ENCODE measurements around the gene SOWAHB.
A peak's percentile ranks its signal among the peaks of the same experiment; 100 is the strongest.
"Not testable (repeated sequence)": the region's sequence is repeated elsewhere in the genome, so short reads cannot be mapped to it uniquely, and the experiment has no call there.

The SOWAHB gene

DNA sequence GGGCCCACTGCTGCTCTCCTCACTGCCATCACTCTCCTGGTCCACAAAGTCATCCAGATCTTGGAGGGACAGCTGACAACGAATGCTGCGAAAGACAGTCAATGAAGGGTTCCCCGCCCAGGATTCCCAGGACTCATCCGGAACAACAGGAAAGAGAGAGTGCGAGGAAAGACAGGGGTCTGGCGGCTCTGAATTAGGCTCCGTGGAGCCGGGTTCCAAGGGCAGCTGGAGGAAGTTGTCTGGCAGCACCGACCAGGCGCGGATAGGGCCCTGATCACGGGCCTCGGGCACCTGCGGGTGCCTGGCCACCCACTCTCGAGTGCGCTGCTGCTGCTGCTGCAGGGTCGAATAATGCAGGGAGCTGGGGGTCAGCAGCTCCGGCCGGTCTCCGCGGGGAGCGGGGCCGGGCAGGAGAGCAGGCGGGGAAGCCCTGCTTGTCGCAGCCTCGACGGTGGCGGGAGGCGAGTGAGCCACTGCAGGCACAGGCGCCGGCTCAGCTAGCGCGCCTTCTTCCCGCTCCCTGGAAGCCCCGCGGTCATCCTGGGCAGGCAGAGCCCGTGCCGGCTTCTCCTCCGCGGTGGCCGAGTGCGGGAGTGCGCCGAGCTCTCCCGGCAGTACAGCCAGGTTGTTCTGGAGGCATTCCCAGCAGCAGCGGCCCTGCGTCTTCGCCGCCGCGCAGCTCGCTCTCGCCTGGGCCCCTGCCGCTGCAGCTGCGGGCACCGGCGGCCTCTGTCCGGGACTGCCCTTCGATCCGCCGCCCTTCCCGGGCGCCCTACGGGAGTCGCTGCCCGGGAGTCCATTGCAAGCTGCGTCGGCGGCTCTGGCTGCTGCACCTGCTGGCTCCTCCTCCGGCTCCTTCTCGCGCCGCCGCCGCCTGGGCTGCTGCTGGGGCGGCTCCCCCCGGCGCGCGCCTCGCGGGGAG lies 1.1 kb downstream of the SOWAHB start:
- H3K4me3 ChIP-seq (ENCODE audit: low read depth, low read length): peak overlapping the region; percentile 42
- DNase-seq (ENCODE audit: low read depth): no peak

DNA sequence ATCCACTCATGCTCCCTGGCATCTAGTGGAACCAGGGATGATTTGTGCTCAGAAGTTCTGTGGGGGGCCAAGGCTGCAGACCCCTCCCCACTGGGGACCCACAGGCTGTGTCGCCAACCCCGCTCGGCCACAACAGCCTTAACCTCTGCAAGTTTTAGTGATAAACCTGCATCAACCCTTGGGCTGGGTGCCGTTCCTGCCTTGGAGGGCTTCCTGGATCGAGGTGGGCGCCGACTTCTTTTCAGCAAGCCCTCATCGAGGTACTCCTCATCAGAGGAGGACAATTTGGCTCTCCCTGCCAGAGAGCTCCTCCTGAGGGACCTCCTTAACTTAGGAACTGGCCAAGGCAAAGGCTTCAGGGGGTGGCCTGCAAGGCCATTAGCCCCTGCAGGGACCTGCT lies 1.9 kb downstream of the SOWAHB start:
- DNase-seq (ENCODE audit: low read depth): no peak
- no peak overlapping the region for H3K4me3 ChIP-seq (ENCODE audit: low read depth, low read length)

DNA sequence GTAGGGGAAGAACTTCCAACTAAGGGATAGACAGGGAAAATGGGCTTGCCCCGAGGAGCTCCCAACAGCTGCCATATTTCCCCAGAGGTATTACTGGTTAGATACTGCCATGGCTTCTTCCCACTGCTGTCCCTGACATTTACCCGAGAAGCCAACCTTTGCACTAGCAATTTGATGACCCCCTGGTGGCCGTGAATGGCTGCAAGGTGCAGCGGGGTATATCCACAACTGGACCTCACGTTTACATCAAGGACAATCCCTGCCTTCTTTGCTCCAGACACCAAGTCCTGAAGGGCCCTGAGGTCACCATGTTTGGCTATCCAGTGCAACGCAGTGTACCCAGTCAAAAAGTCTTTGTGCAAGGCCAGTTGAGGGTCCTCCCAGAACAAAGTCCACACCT lies 2.3 kb downstream of the SOWAHB start:
- no peak overlapping the region for H3K4me3 ChIP-seq (ENCODE audit: low read depth, low read length)
- DNase-seq (ENCODE audit: low read depth): no peak

DNA sequence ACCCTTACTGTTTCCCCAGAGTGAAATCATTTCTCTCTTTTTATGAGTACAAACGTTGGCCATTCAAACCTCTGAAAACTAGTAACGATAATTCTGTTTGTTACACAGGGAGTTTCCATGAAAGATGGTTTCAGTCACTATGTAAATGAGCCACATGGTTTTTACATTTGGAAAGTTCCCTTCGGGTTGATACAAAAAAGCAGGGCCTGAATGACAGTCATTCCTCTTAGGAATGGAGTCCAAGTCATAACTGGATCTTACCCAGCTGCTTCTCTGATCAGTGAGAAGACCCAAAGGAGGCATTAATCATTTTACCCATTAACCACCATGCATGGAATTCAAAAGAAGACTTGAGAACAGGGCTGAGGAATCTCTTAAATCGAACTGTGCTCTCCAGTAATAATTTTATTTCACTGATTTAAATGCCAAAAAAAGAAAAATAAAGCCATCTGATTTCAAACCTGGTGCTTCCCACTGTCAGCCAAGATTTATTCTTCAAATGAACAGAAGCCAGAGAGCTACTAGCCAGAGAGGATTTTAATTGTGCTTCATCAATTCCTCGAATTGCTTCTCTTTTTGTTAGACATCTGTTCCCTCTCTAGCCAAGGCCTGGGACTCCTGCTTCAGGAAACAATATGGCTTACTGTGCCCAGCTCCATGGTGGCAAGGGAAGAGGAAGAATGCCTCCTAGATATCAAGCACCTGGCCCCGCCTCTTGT lies 3.2 kb downstream of the SOWAHB start:
- no peak overlapping the region for H3K4me3 ChIP-seq (ENCODE audit: low read depth, low read length)
- DNase-seq (ENCODE audit: low read depth): no peak

DNA sequence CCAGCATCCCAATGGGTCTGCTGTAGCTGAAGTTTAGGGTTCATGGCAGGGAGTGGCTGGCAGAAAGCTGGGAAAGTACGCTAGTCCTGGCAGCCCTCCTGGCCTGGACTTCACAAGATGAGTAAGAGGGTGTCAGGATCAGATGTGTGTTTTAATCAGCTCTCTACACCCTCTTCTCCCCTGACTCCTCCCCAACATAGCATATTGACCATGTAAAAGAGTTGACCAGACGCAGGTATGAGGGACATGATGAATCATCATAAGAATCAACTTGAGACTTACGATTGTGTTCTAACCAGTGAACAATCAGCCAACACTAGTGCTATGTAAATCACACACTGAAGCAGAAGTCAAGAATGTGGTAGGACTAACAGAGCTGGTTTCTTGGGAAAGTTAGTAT lies 5.3 kb downstream of the SOWAHB start:
- DNase-seq (ENCODE audit: low read depth): no peak
- no peak overlapping the region for H3K4me3 ChIP-seq (ENCODE audit: low read depth, low read length)

DNA sequence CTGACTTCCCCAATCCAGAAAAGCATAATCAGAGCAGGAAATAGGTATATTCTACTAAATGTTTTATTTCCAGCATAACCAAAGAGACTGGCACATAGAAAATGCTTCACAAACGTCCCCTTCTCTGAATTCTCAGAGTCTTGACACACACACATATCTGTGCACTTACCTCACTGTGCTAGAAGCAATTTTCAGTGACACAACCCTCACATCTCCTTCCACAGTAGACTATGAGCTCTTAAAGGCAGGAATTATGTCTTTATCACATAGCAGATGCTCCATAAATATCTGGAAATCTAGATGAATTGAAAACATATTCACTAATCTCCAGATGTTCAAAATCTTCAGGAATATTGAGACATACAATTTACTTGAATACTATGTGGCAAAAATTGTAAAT lies 5.9 kb downstream of the SOWAHB start:
- DNase-seq (ENCODE audit: low read depth): no peak
- H3K4me3 ChIP-seq (ENCODE audit: low read depth, low read length): no peak overlapping the region

DNA sequence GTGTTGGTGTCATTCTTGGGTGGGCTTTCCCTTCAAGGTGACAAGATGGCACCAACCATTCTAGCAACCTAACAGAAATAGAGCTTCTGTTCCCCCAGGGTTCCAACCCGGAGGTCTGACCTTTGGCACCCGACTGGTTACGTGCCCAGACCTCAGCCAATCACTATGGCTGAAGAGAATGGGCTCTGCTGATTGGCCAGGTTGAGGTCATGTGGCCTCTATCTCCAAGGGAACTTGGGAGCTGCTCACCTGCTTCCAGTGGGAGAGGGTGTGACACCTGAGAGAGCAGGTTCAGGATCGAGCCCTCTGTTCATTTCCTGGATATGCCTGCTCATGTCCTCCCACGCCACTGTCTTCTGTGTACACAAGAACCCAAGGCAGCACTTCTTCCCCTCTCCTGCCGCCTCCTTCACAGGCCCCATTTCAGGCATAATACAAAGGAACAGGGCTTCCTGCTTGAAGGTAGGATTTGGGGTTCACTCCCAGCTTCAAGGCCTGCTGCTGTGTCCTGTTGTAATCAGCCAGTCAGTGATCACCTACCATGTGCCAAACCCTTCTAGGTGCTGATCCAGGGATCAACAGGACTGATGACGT lies 11.0 kb downstream of the SOWAHB start:
- no peak overlapping the region for H3K4me3 ChIP-seq (ENCODE audit: low read depth, low read length)
- DNase-seq (ENCODE audit: low read depth): no peak

DNA sequence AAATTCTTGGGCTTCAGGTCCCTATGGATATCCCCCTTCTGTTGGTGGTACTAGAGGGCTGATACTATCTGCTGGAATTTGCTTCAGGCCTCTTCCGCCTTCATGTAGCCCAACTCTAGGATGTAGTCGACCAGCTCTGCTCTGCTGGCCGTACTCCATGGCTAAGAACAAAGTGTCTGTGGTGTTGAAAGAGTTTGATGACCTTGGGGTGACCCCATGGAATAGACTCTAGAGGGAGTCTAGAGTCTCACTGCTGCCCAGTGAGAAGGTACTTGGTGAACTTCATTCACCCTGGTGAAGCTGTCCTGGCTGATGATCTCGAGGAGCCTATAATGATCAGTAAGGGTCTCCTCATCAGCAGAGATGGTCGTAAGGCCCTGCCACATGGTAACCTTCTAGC lies 11.7 kb downstream of the SOWAHB start:
- H3K4me3 ChIP-seq (ENCODE audit: low read depth, low read length): no peak overlapping the region
- no peak for DNase-seq (ENCODE audit: low read depth)

DNA sequence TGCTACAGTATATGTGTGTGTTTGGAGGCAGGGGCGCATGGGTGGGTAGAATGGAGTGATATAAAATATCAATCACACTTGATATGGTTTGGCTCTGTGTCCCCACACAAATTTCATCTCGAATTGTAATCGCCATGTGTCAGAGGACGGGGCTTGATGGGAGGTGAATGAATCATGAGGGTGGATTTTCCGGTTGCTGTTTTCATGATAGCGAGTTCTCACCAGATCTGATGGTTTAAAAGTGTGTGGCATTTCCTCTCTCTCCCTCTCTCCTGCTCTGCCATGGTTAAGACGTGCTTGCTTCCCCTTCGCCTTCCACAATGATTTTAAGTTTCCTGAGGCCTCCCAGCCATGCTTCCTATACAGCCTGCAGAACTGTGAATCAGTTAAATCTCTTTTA lies 14.8 kb downstream of the SOWAHB start:
- H3K4me3 ChIP-seq (ENCODE audit: low read depth, low read length): no peak overlapping the region
- peak; percentile 15 for DNase-seq (ENCODE audit: low read depth)

DNA sequence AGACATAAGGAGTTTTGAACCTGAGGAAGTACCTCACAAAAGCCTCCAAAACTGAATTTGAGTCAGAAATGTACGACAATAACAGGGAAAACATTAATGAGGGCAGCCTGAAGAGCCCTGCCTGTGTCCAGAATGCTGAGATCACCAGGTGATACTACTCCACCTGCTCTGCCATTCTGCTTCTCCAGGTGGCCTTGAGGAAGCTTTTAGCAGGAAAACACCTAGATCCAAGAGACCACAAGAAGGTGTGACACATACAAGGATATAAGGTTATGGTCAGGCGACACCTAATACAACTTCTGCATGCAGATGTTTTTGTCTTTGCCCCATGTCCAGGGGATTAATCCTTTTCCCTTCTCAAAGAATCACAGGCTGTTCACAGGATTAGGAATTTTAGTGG lies 15.3 kb downstream of the SOWAHB start:
- no peak overlapping the region for H3K4me3 ChIP-seq (ENCODE audit: low read depth, low read length)
- no peak for DNase-seq (ENCODE audit: low read depth)

DNA sequence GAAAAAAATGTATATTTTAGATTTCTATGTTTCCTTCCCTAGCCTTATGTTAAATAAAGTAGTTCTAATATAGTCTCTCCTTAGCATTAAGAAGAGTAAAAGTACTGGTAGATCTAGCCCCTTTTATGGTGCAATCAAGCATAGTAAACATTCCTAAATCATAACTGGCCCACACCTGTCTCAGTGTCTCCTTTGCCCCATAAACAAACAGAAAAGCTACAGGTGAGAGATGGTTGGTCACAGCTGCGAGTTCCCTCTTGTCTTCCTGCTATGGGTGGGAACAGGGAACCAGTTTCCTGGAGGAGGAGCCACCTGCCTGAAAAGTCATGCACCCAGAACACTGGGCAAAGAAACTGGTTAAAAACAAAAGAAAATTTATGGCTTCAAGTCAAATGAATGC lies 16.6 kb downstream of the SOWAHB start:
- DNase-seq (ENCODE audit: low read depth): no peak
- no peak overlapping the region for H3K4me3 ChIP-seq (ENCODE audit: low read depth, low read length)

DNA sequence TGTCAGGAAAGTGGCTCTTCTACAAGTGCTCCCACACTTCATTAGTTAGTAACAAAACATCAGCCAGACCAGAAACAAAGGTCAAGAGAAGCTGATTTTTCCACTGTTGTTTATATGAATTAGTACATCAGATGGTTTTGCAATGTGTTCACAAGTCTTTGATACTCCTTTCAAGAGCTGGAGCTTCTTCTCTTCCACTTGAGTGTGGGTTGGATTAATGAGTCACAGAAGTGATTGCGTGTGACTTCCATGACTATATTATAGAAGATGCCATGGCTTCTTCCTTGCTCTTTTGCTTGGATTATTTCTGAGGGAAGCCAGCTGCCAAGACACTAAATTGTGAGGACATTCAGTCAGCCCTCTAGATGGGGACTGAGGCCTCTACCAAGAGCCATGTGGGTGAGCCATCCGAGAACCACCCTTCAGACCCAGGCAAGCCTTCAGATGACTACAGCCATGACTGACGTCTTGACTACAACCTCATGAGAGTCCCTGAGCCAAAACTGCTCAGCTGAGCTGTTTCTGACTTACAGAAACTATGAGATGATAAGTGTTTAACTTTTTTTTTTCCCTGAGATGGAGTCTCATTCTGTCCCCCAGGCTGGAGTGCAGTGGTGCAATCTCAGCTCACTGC lies 18.1 kb downstream of the SOWAHB start:
- DNase-seq (ENCODE audit: low read depth): no peak
- no peak overlapping the region for H3K4me3 ChIP-seq (ENCODE audit: low read depth, low read length)

DNA sequence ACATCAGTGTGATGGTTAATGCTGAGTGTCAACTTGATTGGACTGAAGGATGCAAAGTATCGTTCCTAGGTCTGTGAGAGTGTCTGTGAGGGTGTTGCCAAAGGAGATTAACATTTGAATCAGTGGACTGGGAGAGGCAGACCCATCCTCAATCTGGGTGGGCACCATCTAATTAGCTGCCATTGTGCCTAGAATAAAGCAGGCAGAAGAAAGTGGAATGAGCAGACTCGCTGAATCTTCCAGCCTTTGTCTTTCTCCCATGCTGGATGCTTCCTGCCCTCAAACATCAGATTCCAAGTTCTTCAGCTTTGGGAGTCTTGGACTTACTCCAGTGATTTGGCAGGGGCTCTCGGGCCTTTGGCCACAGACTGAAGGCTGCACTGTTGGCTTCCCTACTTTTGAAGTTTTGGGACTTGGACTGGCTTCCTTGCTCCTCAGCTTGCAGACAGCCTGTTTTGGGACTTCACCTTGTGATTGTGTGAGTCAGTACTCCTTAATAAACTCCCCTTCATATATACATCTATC lies 19.2 kb downstream of the SOWAHB start:
- H3K4me3 ChIP-seq (ENCODE audit: low read depth, low read length); DNase-seq (ENCODE audit: low read depth): not testable (repeated sequence)

DNA sequence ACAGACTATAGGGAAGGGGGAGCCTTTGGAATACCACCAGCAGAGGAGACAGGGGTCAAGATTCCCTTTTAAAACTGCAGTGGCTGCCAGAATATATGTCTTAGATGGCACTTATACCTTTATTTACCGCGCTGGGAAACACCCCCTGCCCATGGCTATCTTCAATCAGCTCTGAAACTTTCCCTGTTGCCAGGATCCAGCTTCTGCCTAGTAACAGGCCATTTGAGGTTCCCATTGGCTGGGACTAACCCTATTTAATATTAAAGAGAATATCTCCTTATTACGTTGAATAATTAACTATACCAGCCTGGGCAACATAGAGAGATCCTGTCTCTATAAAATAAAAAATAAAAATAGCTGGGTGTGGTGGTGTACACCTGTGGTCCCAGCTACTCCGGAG lies 23.8 kb downstream of the SOWAHB start:
- DNase-seq (ENCODE audit: low read depth): no peak
- H3K4me3 ChIP-seq (ENCODE audit: low read depth, low read length): no peak overlapping the region

DNA sequence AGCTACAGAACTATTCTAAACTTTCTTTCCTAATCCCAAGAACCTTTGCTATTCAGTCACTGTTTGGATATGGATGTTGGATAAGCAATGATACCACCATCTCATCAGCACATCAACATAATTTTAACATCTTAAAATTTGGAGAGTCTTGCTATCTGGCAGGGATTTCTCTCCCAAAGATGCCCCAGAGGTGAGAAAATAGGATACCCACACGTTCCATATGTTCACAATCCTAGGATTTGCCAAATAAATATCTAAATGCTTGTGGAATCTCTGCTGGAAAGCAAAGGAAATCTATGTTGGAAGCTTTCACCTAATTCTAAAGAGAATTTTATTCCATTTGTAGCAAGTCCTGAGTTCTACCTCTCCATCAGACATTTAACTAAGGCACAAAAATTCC lies 24.4 kb downstream of the SOWAHB start:
- H3K4me3 ChIP-seq (ENCODE audit: low read depth, low read length): no peak overlapping the region
- DNase-seq (ENCODE audit: low read depth): no peak

DNA sequence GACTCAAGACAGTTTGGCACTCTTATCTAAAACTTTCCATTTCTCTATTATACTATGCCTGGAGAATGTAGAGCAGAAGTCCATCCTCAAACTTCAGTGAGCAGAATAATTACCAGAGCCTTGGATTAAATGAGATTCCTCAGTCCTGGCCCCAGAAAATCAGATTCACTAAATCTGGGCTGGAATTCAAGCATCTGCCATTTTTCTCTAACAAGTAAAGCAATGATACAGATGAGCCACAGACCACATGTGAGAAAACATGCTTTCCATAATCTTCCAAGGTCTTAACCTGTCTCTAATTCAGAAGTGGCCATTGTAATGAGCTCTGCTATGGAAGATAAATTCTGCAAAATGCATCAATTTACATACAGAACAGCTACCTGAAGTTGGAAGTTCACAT lies 25.4 kb downstream of the SOWAHB start:
- H3K4me3 ChIP-seq (ENCODE audit: low read depth, low read length): no peak overlapping the region
- DNase-seq (ENCODE audit: low read depth): no peak

DNA sequence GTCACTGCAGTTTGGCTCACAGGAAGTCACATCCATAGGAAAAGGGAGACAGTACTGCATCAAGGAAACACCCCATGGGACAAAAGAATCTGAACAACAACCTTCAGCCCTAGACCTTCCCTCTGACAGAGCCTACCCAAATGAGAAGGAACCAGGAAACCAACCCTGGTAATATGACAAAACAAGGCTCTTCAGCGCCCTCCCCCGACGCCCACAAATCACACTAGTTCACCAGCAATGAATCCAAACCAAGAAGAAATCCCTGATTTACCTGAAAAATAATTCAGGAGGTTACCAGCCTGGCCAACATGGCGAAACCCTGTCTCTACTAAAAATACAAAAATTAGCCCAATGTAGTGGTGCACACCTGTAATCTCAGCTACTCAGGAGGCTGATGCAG lies 29.2 kb downstream of the SOWAHB start:
- DNase-seq (ENCODE audit: low read depth); H3K4me3 ChIP-seq (ENCODE audit: low read depth, low read length): not testable (repeated sequence)

DNA sequence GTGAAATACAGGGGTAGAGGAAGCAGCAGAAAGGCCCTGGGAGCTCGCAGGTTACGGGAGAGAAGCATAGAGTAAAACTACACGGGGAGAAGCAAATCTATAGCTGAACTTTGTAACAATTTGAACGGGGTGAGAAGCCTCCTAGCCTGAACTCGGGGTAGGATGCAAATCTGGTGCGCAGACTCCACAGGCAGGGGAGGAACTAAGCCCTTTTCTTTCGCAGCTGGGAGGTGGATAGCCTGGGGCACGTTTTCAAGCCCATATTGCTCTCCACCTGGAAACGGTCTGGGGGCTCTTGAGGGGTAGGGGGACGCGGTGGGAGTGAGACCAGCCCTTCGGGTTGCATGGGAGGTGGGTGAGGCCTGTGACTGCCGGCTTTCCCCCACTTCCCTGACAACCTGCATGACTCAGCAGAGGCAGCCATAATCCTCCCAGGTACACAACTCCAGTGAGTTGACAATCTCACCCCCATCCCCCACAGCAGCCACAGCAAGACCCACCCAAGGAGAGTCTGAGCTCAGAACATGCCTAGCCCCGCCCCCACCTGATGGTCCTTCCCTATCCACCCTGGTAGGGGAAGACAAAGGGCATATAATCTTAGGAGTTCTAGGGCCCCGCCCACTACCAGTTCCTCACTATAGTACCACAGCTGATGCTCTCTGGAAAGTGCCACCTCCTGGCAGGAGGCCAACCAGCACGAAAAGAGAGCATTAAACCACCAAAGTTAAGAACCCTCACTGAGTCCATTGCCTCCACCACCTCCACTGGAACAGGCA lies 29.9 kb downstream of the SOWAHB start:
- no peak overlapping the region for H3K4me3 ChIP-seq (ENCODE audit: low read depth, low read length)
- no peak for DNase-seq (ENCODE audit: low read depth)

DNA sequence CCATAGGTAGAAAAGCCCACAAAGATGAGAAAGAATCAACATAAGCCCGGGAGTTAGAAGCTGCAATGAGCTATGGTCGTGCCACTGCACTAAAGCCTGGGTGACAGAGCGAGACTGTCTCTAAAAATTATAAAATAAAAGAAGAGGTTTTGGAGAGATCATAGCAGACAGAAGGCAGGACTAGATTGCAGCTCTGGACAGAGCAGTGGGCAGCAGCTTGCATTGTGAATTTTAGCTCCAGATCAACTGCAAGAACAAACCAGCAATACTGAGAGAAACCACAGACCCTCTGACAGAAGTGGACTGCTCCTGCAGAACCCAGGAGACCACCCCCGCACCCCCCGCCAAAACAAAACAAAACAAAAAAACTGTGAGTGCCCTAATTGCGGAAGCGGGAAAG lies 30.6 kb downstream of the SOWAHB start:
- no peak for DNase-seq (ENCODE audit: low read depth)
- no peak overlapping the region for H3K4me3 ChIP-seq (ENCODE audit: low read depth, low read length)
